H1 (cell line): Measurements from ENCODE around the gene CDCA5. TPM values are rescaled to one million over a fixed set of nuclear protein-coding genes. Genes with fewer than 3 reads are reported as not detected.

Experiments used
- CTCF ChIA-PET: fragments of 300-600 bp; sonication (Branson Sonifier 250); formaldehyde crosslinking; loops from one replicate; lab custom pipeline; 2021; ENCODE audit not compliant: partially characterized antibody; lab: Charles Lee
- POLR2A ChIA-PET: fragments of 300-600 bp; sonication (Branson Sonifier 250); formaldehyde crosslinking; loops from one replicate; lab custom pipeline; 2021; ENCODE audit warnings: inconsistent platforms; ENCODE audit not compliant: partially characterized antibody; lab: Charles Lee
- DNase-seq, 2 experiments: peaks; one replicate each; pipeline versions ENCODE4 v3.0.0 to v3.0.0-alpha.2; 2010 to 2022; ENCODE audit warnings: low spot score in 2 of 2, low read depth in 1 of 2, mixed read lengths in 1 of 2
- FAIRE-seq: peaks from 2 replicates; lab custom pipeline; 2011; peaks lifted over from hg19 to GRCh38; lab: Jason Lieb, UNC
- H2AFZ ChIP-seq: 2 replicates; pipeline ENCODE4 v1.8.1; 2012; ENCODE audit warnings: low read length, inconsistent platforms
- H2AK5ac ChIP-seq: 2 replicates; pipeline ENCODE4 v1.6.1; 2013; ENCODE audit warnings: low read depth, low read length
- H2BK120ac ChIP-seq: replicated peaks from 2 replicates; pipeline ENCODE3; 2013; ENCODE audit warnings: low read depth, low read length, inconsistent platforms
- H2BK12ac ChIP-seq: 2 replicates; pipeline ENCODE4 v1.6.1; 2013; ENCODE audit warnings: low read depth, low read length
- H2BK15ac ChIP-seq: 2 replicates; pipeline ENCODE4 v1.6.1; 2013; ENCODE audit warnings: low read length
- H2BK20ac ChIP-seq: 2 replicates; pipeline ENCODE4 v1.6.1; 2013; ENCODE audit warnings: low read length
- H2BK5ac ChIP-seq: 2 replicates; pipeline ENCODE4 v1.6.1; 2013; ENCODE audit warnings: low read depth, low read length
- H3K14ac ChIP-seq: 2 replicates; pipeline ENCODE4 v1.6.1; 2013; ENCODE audit warnings: inconsistent platforms; ENCODE audit not compliant: insufficient read length
- H3K18ac ChIP-seq: 2 replicates; pipeline ENCODE4 v1.6.1; 2013; ENCODE audit warnings: low read length; ENCODE audit errors: extremely low read depth
- H3K23ac ChIP-seq: 2 replicates; pipeline ENCODE4 v1.6.1; 2013; ENCODE audit warnings: inconsistent platforms; ENCODE audit not compliant: insufficient read length
- H3K23me2 ChIP-seq: 2 replicates; pipeline ENCODE4 v1.6.1; 2013; ENCODE audit warnings: low read depth, low read length
- H3K27ac ChIP-seq: 2 replicates; pipeline ENCODE4 v1.6.1; 2011; ENCODE audit warnings: low read depth, low read length, inconsistent platforms
- H3K27me3 ChIP-seq, 4 experiments: replicated peaks in 1 of 4; 1 replicate in 1 of 4; 2 replicates in 3 of 4; pipeline versions ENCODE4 v1.6.1 to v1.8.1; 2011 to 2013; ENCODE audit warnings: low read length in 3 of 4, mild to moderate bottlenecking in 3 of 4, inconsistent platforms in 2 of 4, mixed read lengths in 2 of 4, moderate library complexity in 1 of 4; ENCODE audit not compliant: control insufficient read depth in 3 of 4, insufficient read depth in 3 of 4; ENCODE audit errors: extremely low read depth in 1 of 4
- H3K36me3 ChIP-seq, 4 experiments: 2 replicates each; pipeline versions ENCODE4 v1.6.1 to v1.8.1; 2011 to 2013; ENCODE audit warnings: mild to moderate bottlenecking in 4 of 4, low read length in 3 of 4, moderate library complexity in 2 of 4, control low read depth in 1 of 4, inconsistent platforms in 1 of 4; ENCODE audit not compliant: insufficient read depth in 4 of 4, control insufficient read depth in 2 of 4
- H3K4ac ChIP-seq: replicated peaks from 2 replicates; pipeline ENCODE3; 2013; ENCODE audit warnings: low read length, low read depth, mixed read lengths, inconsistent platforms; ENCODE audit not compliant: insufficient read length
- H3K4me1 ChIP-seq, 4 experiments: replicated peaks in 1 of 4; 1 replicate in 1 of 4; 2 replicates in 3 of 4; pipeline versions ENCODE4 v1.6.1 to v1.8.1; 2011 to 2013; ENCODE audit warnings: low read length in 3 of 4, inconsistent platforms in 2 of 4, mixed read lengths in 1 of 4; ENCODE audit not compliant: insufficient read depth in 4 of 4, control insufficient read depth in 3 of 4
- H3K4me2 ChIP-seq, 2 experiments: 2 replicates each; pipeline versions ENCODE4 v1.6.1 to v1.8.1; 2011 to 2013; ENCODE audit warnings: low read depth in 2 of 2, low read length in 2 of 2, control low read depth in 1 of 2, inconsistent platforms in 1 of 2, mild to moderate bottlenecking in 1 of 2; ENCODE audit not compliant: insufficient read depth in 1 of 2
- H3K4me3 ChIP-seq, 4 experiments: fragments of 200-600, 300-600 bp in 1 of 4; sonication (generic), shearing (Covaris generic), sonication (Bioruptor Twin) in 1 of 4; 2 replicates each; pipeline versions ENCODE4 v1.5.1 to v1.8.1; 2011 to 2016; ENCODE audit warnings: low read length in 4 of 4, low read depth in 3 of 4, control low read depth in 2 of 4, inconsistent platforms in 2 of 4, mild to moderate bottlenecking in 2 of 4, mixed read lengths in 1 of 4, moderate library complexity in 1 of 4; ENCODE audit not compliant: insufficient read depth in 2 of 4; ENCODE audit errors: extremely low read depth in 1 of 4
- H3K56ac ChIP-seq: replicated peaks from 2 replicates; pipeline ENCODE3; 2013; ENCODE audit warnings: low read depth, mild to moderate bottlenecking, mixed read lengths, low read length, inconsistent platforms; ENCODE audit not compliant: insufficient read length
- H3K79me1 ChIP-seq: 2 replicates; pipeline ENCODE4 v1.6.1; 2013; ENCODE audit warnings: low read depth, low read length, control low read depth
- H3K79me2 ChIP-seq, 2 experiments: 2 replicates each; pipeline versions ENCODE4 v1.6.1 to v1.8.1; 2012 to 2013; ENCODE audit warnings: low read length in 2 of 2, mild to moderate bottlenecking in 2 of 2, inconsistent platforms in 1 of 2; ENCODE audit not compliant: insufficient read depth in 2 of 2, control insufficient read depth in 1 of 2
- H3K9ac ChIP-seq, 4 experiments: replicated peaks in 1 of 4; 1 replicate in 1 of 4; 2 replicates in 3 of 4; pipeline versions ENCODE4 v1.6.1 to v1.8.1; 2011 to 2013; ENCODE audit warnings: low read depth in 3 of 4, low read length in 3 of 4, control low read depth in 2 of 4, mild to moderate bottlenecking in 2 of 4, moderate library complexity in 2 of 4, inconsistent platforms in 1 of 4; ENCODE audit errors: extremely low read depth in 1 of 4
- H3K9me3 ChIP-seq, 2 experiments: 2 replicates each; pipeline versions ENCODE4 v1.6.1 to v1.8.1; 2012 to 2013; ENCODE audit warnings: mild to moderate bottlenecking in 2 of 2, moderate library complexity in 2 of 2, control low read depth in 1 of 2, inconsistent platforms in 1 of 2, low read depth in 1 of 2, low read length in 1 of 2, mixed read lengths in 1 of 2; ENCODE audit not compliant: insufficient read depth in 2 of 2
- H4K20me1 ChIP-seq, 2 experiments: replicated peaks in 1 of 2; 2 replicates each; pipeline versions ENCODE3 to v1.8.1; 2011 to 2013; ENCODE audit warnings: inconsistent platforms in 2 of 2, low read length in 2 of 2, mild to moderate bottlenecking in 1 of 2; ENCODE audit not compliant: insufficient read depth in 2 of 2, control insufficient read depth in 1 of 2
- H4K5ac ChIP-seq: 2 replicates; pipeline ENCODE4 v1.6.1; 2013; ENCODE audit warnings: low read length, low read depth, mixed read lengths, inconsistent platforms; ENCODE audit not compliant: insufficient read length
- H4K8ac ChIP-seq: 2 replicates; pipeline ENCODE4 v1.8.0; 2013; ENCODE audit warnings: mild to moderate bottlenecking, moderate library complexity, low read length, inconsistent platforms; ENCODE audit not compliant: insufficient read depth; ENCODE audit errors: extremely low read depth
- H4K91ac ChIP-seq: replicated peaks from 2 replicates; pipeline ENCODE3; 2013; ENCODE audit warnings: low read length, mixed read lengths, inconsistent platforms; ENCODE audit not compliant: insufficient read length
- BACH1 ChIP-seq: IDR thresholded peaks from 2 replicates; pipeline ENCODE4 v1.6.1; 2012; ENCODE audit warnings: low read length, improper control_type of control experiment
- BCL11A ChIP-seq, 2 experiments: IDR thresholded peaks; one replicate each; pipeline ENCODE4 v1.6.1; 2011; ENCODE audit warnings: low read depth in 2 of 2, low read length in 2 of 2, mild to moderate bottlenecking in 2 of 2
- GABPA ChIP-seq: IDR thresholded peaks from 2 replicates; pipeline ENCODE4 v1.6.1; 2011; ENCODE audit warnings: mild to moderate bottlenecking, low read length, moderate library complexity, borderline replicate concordance; ENCODE audit not compliant: insufficient read depth
- JUN ChIP-seq: IDR thresholded peaks from 2 replicates; pipeline ENCODE4 v1.6.1; 2011; ENCODE audit warnings: low read depth, mild to moderate bottlenecking, improper control_type of control experiment, low read length
- MAX ChIP-seq: IDR thresholded peaks from 2 replicates; pipeline ENCODE4 v1.6.1; 2012; ENCODE audit warnings: inconsistent platforms
- NRF1 ChIP-seq: IDR thresholded peaks from 2 replicates; pipeline ENCODE4 v1.6.1; 2011; ENCODE audit warnings: mild to moderate bottlenecking, low read depth, low read length, improper control_type of control experiment
- POLR2A ChIP-seq, 2 experiments: IDR thresholded peaks; 1 replicate in 1 of 2; 2 replicates in 1 of 2; pipeline ENCODE4 v1.6.1; 2011; ENCODE audit warnings: low read depth in 2 of 2, low read length in 2 of 2, mild to moderate bottlenecking in 2 of 2; ENCODE audit errors: control extremely low read depth in 1 of 2
- RXRA ChIP-seq: IDR thresholded peaks from 2 replicates; pipeline ENCODE4 v1.6.1; 2011; ENCODE audit warnings: low read depth, mild to moderate bottlenecking, low read length, moderate library complexity; ENCODE audit not compliant: insufficient read depth
- TAF1 ChIP-seq: IDR thresholded peaks from 2 replicates; pipeline ENCODE4 v1.6.1; 2011; ENCODE audit warnings: mild to moderate bottlenecking, low read depth, low read length
- TAF7 ChIP-seq: optimal IDR thresholded peaks from 2 replicates; pipeline ENCODE3; 2011; ENCODE audit warnings: low read depth, mild to moderate bottlenecking, inconsistent platforms, low read length, moderate library complexity, borderline replicate concordance
- WGBS, 2 experiments: shearing (Covaris generic) in 1 of 2; methylation state at CpG; one replicate each; pipeline versions ENCODE4 v1.1.6 to v1.1.7; 2013 to 2015; ENCODE audit warnings: low lambda C conversion rate in 2 of 2, mixed read lengths in 2 of 2, inconsistent platforms in 1 of 2, low coverage in 1 of 2, missing lambda C conversion rate in 1 of 2; ENCODE audit not compliant: insufficient replicate concordance in 2 of 2, insufficient coverage in 1 of 2, insufficient read length in 1 of 2; ENCODE audit errors: extremely low coverage in 1 of 2, missing lambda C conversion rate in 1 of 2; 5-methylcytosine and 5-hydroxymethylcytosine counted together
- polyA plus RNA-seq, 7 experiments: library from polyadenylated mRNA; depleted of rRNA in 3 of 7; stranded (reverse) in 5 of 7; unstranded in 2 of 7; fragments of >200 nt in 5 of 7; fragments of 200-250 nt in 2 of 7; gene quantifications; 1 replicate in 5 of 7; 2 replicates in 1 of 7; 4 replicates in 1 of 7; pipeline versions ENCODE4 v1.2.1 to v1.2.3, GENCODE V29; 2011 to 2013; ENCODE audit warnings: missing spikeins in 2 of 7, mixed read lengths in 2 of 7
- total RNA-seq: library from RNA; stranded (reverse); fragmentation: NEBNext Ultra II Directional; extraction: Animal tissue kit (Norgen Biotek cat#: 25700); gene quantifications from 2 replicates; pipeline ENCODE4 v1.2.1, GENCODE V29; 2021

The CDCA5 gene
- total and polyA plus RNA-seq, 2 of the 8 experiments (the other 6 are each of a cell fraction or from before 2014, with no cell fraction given) = 39.2 to 87.0 TPM

DNA sequence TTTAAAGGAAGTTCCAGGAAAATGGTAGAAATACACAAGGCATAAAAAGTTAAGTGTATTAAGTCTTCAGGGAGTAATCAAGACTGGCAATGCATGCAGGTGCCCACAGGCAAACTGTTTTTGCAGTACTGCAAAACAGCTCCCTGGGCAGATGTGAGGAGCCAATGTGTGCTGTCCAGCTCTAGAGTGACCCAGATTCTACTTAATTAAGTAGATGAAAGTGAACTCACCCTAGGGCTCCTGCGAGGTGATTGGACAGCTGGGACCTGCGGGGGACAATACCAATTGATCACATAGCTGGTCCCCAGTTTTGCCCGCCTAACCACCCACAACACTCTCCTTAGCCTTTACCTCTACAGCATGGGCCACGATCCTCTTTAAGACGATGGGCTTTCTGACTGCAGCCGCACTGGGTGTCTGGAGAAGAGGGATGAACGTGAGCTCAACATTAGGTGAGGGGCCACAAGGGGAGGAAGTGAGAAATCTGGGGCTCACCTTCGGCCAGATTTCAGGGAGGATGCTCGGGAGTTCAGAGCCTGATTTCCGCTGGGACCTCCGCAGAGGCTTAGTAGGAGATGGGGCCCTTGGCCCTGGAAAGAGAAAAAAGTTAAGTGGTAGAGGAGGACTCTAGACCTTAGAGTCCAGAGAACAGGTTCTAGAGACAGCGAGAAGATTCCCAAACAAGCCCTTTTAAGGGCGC is 556 bp downstream of the CDCA5 start:
- peaks cover 22% of the 10 kb centered on the region for H3K79me1 ChIP-seq
- peak overlapping the region; percentile 22; the same call in 1 of the 2 replicates for H4K8ac ChIP-seq
- ChIA-PET CTCF (interaction anchor here (0.7 to 1.7 kb wide), 9 partner anchors 15 to 234 kb away, joined by 3 to 5 read pairs (median 3); partner anchors contain the start of genes SAC3D1 and TM7SF2), POLR2A (interaction anchor here (0.8 to 21.6 kb wide), 26 partner anchors 8 to 198 kb away, joined by 3 to 230 read pairs (median 4); partner anchors contain the start of genes FAU, MRPL49, NAALADL1 and SAC3D1)
- no peak overlapping the region for H2BK20ac ChIP-seq
- H4K91ac ChIP-seq = no peak overlapping the region
- H3K9ac ChIP-seq = peak overlapping the region; percentile 77 to 96 (median 87)
- peak overlapping the region; percentile 63 for H3K56ac ChIP-seq
- DNase-seq (no peak), FAIRE-seq (no peak)
- no peak overlapping the region for H2BK120ac ChIP-seq
- H2BK12ac ChIP-seq = 0 out of 2 replicates have a peak overlapping the region, but pooled peaks have one; percentile 17
- H3K4me1 ChIP-seq = peaks cover 0 to 9% (median 4%) of the 10 kb centered on the region in 4 experiments; a peak in 5 of 7 replicates
- H3K4ac ChIP-seq = no peak overlapping the region
- H3K36me3 ChIP-seq = peaks cover 18 to 38% (median 31%) of the 10 kb centered on the region in 4 experiments
- WGBS, 2 experiments = 9% methylated on average over 13 of the region's 13 CpGs; no CpG with 5 or more reads in 1 of the 2 experiments
- no peak overlapping the region for H2AFZ ChIP-seq
- 0 out of 2 replicates have a peak overlapping the region, but pooled peaks have one; percentile 0 for H3K18ac ChIP-seq
- H3K23me2 ChIP-seq = peaks cover 8% of the 10 kb centered on the region
- peaks cover 4% of the 10 kb centered on the region in 2 experiments for H4K20me1 ChIP-seq
- peaks cover 10 to 36% of the 10 kb centered on the region in 2 experiments for H3K79me2 ChIP-seq
- 0 out of 2 replicates have a peak overlapping the region, but pooled peaks have one; percentile 36 for H2BK15ac ChIP-seq
- no peak overlapping the region for H2AK5ac ChIP-seq
- H3K23ac ChIP-seq = no peak overlapping the region
- peak overlapping the region; percentile 92 to 99 (median 98) for H3K4me3 ChIP-seq
- H4K5ac ChIP-seq = peak overlapping the region; percentile 9
- H3K27ac ChIP-seq = peak overlapping the region; percentile 94
- peak overlapping the region; percentile 78; the same call in 1 of the 2 replicates for H2BK5ac ChIP-seq
- H3K14ac ChIP-seq = no peak overlapping the region
- peak overlapping the region; percentile 81 to 98 for H3K4me2 ChIP-seq
- H3K9me3 ChIP-seq = no peaks in the 10 kb centered on the region
- H3K27me3 ChIP-seq = no peaks in the 10 kb centered on the region
- TF ChIP-seq JUN = no peak
- no peak for TF ChIP-seq BACH1
- TF ChIP-seq TAF7 = no peak
- TF ChIP-seq POLR2A (IDR thresholded peaks at IDR 0.05; ENCODE audit: control extremely low read depth in 1 of 2, low read depth in 2 of 2, low read length in 2 of 2) = no peak; a peak in 1 of 3 replicates
- no peak for TF ChIP-seq NRF1
- no peak for TF ChIP-seq RXRA
- no peak for TF ChIP-seq GABPA
- no peak for TF ChIP-seq TAF1
- no peak for TF ChIP-seq MAX
- TF ChIP-seq BCL11A (IDR thresholded peaks at IDR 0.05; ENCODE audit: low read depth in 2 of 2, low read length in 2 of 2) = no peak
